NOMO-1 treated with dmso at 0.1 percent for 144 hours (cell line): ENCODE results near the gene TBL2.
"Not testable (repeated sequence)": the region's sequence is repeated elsewhere in the genome, so short reads cannot be mapped to it uniquely, and the experiment has no call there.

Experiments used
- DNase-seq: peaks from one replicate; lab custom pipeline; 2025; ENCODE audit not compliant: unreplicated experiment; lab: John Stamatoyannopoulos, UW

Gene TBL2

DNA sequence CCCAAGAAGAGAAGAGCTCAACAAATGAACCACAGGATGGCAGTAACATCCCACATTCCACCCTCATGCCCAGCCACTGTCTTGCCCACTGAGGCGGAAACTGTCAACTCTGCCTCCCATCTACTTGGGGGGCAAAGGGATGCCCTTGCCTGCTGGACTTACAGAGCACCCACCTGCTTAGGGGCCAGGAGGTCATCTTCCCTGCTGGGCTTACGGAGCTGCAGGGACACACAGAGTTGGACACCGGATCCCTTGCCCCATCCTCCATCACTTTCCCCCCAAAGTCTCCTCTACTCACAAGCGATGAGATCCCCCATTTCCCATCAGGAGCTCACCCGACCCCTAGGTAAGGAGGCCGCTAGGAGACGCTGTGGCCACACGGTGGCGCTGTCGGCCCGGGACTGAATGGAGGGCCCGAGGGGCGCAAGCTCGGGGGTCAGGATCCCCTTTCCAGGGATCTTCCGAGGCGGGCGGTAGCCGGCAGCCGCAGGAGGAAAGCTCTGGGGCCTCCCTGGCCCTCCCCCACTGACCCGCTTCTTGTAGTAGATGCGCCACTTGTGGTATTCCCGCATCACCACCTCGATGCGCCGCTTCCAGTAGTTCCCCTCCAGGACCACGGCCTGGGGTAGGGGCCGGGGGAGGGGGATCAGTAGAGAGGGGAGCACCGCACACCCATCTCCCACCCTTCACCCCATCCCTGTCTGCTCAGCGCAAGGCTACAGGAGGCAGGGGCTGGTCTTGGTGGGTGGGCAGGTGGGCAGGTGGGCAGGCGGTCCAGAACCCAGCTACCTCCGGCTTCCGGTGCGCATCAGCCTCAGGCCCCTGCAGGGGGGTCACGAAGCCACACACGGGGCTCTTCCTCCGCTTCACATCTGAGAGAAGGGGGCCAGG lies 28.7 kb upstream of the TBL2 start:
- DNase-seq, result peak; percentile 58

DNA sequence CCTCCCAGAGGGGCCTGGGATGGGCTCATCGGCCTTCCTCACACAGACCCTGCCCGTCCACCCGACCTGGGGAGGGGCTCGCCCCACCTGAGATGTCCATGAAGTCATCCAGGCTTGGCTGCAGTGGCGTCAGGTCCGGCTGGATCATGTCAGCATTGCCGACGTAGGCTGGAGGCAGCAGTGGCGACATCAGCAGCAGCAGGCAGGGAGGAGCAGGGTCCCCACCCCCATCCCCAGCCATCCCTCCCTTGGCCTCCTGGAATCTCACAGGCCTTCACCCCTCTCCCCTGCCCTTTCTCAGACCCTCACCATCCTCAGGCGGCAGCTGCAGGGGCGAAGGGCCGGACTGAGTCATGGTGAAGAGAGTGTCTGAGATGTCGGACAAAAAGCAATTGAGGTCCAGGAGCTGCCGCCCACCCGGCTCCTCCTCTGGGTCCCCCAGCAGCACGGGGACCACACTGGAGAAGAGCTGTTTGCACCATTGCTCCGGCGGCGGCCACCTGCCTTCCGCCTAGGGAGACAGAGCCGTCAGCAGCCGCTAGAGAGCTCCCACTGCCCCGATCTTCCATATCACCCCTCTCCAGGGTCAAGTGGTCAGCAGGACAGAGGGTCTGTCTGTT lies 27.3 kb upstream of the TBL2 start:
- DNase-seq, result no peak

DNA sequence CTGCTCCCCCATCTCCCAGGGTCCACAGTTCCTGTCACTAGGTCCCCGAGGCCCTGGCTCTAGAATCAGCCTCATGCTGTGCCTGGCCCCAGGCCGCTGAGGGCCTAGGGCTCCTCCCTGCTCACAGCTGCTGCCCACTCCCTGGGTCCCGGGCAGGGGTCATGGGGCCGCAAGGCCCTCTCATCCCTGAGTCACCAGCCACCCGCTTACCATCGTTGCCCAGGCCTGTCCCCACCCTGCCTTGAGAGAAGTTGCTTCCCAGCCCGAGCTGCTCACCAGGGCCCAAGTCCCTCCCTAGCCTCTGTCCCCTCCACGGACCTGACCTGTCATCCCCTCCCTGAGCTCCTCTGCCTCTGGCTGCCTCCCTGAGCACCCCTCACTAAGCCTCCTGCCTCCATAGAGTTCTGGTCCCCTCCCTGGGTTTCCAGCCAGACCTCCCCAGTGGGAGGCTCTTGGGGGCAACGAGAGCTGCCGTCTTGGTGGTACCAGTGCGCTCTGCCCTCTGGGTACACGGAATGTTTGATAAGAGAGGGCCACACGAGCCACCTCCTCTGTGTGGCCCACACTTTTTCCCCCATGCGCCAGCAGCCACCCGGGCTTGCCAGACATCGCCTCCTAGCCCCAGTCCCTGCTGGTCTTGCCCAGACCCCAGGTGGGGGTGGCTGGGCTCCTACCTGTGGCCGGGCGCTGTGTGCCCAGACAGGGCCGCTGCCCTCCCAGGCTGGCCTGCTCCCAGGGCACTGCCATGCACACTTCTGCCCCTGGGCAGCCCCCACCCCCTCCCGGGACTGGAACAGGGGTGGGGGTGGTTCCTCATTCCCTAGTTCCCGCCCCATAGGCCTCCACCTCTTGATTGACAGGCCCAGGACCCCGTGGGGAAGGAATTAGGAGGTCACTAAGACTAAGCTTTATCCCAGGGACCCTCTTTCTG lies 24.6 kb upstream of the TBL2 start:
- DNase-seq, result no peak

DNA sequence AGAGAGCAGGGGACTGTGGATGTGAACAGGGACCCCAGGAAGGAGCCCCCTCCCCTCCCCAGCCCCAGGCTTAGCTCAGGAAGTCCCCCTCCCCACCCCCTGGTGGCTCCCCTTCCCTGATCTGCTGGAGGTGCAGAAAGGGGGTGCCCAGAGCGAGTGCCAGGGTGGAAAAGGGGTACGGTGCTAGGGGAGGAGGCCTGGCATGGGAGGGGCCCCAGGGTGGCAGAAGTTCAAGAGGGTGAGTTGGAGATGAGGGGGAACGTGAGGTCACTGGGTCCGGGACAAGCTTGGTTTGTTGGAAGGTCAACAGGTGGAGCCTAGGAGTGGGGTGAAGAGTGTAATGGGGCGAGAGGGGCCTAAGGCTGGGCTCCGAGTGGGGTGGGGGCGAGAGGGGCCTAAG lies 21.5 kb upstream of the TBL2 start:
- no peak for DNase-seq

DNA sequence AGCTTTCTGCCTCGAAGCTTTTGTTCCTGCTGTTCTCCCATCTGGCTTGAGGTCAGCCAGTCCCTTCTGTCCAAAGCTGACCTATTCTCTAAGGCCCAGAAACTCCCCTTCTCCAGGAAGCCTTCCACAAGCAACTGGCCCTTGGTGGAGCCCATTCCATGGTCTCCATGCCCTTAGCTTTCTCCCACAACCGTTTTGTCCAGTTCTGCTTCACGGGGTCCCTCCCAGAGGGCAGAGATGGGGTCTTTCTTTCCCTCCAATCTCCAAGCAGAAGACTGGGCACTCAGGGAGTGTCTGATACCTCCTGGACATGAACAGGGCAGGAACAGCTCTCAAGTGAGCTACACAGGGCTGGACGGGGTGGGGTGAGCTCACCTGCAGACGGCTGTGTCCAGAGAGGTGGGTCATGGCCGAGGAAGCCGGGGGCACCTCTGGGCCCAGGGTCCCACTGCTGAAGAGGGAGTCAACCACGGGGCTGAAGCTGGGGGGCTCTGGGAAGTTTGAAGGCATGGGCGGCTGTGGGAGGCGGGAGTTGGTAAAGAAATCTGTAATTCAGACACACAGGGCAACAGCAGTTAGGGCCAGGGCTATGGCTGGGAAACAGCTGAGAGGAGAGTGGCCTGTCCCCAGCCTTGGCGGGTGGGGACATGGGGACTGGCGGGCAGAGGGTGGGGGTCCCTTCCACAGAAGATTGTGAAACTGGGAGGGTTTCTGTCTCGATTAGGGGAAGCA lies 20.9 kb upstream of the TBL2 start:
- DNase-seq, result no peak

DNA sequence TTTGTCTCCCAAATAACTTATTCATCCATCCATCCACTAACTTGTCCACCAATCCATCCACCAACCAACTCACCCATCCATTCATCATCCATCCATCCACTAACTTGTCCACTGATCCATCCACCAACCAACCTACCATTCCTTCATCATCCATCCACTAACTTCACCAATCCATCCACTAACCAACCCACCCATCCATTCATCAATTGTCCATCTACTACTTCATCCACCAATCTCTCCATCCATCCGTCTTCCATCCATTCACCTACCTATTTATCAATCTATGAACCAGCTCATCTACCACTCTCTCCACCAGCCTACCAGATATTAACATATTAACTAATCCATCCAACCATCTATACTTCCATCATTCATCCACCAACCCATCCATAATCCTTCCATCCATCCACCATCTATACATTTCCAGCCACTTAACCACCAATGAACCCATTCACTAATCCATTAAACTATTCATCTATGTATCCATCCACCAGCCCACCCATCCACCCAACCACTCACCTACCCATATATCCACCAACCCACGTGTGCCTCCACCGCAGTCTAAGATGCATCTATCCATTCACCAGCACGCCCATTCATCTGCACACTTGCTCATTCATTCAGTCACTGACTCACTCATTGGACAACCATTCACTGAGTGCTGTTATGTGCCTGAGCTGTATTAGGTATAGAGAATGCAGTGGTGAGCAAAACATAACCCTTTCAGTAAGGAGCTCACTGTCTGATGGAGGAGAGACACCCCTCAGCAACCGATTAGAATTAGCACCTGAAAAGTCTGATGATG lies 19.8 kb upstream of the TBL2 start:
- no peak for DNase-seq

DNA sequence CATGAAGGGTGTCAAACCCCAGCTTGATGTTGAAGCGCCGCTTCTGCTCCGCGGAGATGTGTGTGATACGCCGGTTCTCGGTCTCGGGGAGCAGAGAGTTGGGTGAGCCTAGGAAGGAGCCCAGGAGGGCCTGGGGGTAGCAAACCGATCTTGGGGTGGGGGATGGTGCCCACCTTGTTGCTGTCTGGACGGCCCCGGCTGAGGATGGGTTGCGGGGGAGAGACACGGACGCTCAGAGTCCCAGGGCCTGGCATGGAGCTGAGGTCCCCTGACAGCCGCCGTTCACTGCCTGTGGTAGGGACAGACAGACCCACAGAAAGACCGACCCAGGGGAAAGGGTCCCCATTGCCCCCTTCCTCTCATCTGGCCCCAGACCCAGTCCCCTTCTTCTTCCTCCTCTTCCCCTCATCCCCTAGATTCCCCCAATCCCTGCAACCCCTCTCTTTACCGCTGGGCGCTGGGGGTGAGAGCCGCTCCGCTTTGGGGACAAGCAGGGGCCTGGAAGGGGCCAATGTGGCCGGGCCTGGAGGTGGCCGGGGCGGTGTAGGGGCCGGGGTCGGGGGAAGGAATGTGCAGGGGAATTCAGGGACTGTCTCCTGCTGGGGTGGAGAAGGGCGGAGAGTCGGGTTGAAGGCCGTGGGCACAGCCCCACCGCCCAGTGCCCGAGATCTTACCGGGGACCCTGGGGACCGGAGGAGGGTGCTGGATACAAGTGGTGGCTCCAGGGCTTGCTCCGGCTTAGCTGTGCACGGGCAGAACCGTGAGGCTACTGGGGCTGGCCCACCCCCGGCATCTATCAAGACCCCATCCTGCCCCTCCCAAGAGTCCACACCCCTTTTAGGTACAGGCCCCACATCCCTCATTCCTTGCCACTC lies 18.0 kb upstream of the TBL2 start:
- DNase-seq, result no peak

DNA sequence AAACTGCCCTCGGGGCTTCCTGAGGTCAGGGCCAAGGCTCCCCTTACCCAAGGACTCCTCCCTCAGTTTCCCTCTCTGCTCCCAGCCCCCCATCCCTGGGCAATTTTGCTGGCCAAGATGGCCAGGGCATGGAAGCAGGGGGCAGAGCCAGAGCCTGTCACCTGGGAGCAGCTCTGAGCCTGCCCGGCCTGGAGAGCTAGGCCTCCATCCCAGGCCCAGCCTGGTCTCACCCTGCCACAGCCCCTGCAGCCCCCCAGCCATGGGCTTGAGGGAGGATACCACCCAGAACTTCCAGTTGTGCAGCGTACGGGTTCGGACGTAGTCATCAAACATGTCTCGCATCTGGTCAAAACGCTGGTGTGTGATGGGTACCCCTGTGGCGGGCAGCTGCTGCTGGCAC lies 17.0 kb upstream of the TBL2 start:
- DNase-seq, result no peak

DNA sequence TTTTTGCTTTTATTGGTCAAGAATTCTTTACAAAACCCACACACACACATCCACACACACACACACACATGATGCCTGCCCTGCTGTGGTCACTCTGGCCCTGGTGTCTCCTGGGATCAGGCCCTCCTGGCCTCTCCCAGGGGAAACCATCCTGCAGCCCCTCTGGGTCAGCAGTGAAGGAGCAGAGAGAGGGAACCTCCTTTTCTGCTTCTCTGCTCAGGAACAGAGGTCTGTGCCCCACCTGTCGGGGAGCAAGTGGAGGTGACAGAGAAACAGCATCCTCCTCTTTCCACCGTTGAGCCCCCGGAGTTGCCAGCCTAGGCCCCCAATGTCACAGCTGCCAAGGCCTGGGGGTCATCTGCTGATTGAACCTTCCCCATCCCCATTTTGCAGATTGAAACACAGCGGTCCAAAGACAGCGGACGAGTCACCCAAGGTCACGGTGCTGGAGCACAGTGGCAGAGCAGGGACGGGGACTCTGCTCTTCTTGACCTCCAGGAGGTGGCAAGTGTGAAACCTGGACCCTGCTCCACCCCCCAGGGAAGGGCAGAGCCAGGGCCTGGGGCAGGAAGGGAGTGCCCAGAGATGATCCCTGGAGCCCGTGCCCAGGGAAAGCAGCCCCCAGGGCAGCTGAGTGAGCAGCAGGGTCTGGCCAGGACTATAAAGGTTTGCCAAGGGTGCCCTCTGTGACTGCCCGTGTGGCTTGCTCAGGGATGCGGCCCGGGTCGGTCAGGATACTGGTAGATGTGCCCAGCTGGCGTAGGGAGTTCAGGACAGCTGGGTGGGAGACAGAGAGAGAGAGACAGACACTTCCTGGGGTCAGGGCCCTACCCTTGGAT lies 15.0 kb upstream of the TBL2 start:
- no peak for DNase-seq

DNA sequence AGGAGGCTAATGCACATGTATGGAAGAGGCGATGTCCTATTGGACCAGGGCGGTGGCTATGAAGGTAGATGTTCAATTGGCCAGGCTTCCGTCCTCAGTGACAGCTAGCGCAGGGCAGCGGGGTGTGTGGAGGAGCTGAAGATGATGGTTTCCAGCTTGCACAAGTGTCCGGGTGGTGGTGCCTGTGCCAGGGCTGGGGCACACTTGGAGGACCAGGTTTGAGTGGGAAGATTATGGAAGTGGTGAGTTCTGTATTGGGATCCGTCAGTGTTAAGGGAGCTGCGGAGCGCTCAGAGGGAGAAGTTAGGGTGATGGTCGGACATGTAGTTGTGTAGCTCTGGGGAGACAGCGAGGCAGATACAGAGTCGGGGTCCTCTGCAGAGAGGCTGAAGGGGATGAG lies 8.5 kb upstream of the TBL2 start:
- DNase-seq, result no peak

DNA sequence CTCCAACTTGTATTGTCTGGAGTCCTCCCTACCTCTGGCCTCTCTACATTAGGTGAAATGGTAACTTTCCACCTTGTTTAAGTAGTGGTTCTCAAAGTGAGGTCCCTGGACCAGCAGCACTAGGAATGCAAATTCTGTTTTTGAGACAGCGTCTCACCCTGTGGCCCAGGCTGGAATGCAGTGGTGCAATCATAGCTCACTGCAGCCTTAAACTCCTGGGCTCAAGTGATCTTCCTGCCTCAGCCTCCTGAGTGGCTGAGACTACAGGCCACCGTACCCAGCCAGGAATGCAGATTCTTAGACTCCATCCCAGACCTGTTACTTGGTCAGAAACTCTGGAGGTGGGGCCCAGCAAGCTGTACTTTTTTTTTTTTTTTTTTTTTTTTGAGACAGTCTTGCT lies 6.8 kb upstream of the TBL2 start:
- DNase-seq, result no peak

DNA sequence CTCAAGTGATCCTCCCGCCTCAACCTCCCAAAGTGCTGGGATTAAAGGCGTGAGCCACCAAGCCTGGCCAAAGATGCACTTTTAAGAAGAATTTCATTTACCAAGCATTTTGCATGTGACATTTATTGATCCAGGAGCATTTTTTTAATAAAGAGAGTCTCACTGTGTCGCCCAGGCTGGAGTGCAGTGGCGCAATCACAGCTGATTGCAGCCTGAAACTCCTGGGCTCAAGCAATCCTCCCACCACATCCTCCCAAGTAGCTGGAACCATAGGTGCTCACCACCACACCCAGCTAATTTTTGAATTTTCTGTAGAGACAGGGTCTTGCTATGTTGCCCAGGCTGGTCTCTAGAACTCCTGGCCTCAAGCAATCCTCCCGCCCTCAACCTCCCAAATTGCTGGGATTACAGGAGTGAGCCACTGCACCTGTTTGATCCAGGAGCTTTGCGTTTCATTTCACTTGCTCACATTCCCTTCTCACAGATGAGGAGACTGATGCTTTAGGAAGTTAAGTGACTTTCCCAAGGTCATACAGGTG lies 4.4 kb upstream of the TBL2 start:
- DNase-seq, result no peak

DNA sequence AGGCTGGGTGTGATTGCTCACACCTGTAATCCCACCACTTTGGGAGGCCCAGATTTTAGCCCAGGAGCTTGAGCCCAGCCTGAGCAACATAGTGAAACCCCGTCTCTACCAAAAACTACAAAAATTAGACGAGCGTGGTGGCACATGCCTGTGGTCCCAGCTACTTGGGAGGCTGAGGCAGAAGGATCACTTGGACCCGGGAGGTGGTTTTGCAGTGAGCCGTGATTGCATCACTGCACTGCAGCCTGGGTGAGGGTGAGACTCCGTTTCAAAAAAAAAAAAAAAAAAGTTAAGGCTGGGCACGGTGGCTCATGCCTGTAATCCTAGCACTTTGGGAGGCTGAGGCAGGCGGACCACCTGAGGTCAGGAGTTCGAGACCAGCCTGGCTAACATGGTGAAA lies 2.6 kb upstream of the TBL2 start:
- DNase-seq, result not testable (repeated sequence)

DNA sequence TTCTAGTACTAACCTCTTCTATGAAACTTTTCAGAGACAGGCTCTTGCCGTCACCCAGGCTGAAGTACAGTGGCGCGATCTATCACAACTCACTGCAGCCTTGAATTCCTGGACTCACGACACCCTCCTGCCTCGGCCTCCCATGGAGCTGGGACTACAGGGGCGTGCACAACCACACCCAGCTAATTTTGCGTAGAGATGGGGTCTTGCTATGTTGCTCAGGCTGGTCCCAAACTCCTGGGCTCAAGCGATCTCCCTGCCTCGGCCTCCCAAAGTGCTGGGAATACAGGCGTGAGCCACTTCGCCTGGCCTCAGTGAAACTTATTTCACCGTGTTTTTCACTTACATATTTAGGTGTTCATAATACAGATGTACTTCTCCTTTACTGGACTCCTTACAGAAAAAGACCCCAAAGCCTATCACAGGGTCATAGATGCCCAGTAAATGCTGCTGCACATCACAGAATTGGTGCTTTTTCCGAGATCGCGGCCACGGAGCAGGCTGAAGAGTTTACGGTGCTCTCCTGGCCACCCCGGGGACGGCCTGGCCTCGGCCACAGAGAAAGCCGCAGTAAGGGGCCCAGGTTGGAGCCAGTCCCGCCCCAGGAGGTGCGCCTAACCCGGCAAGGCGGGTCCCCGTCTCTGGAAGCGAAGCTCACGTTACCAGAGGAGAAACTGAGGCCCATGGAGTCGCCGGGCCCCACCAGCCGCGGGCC lies 595 bp downstream of the TBL2 start:
- DNase-seq, result peak; percentile 44

DNA sequence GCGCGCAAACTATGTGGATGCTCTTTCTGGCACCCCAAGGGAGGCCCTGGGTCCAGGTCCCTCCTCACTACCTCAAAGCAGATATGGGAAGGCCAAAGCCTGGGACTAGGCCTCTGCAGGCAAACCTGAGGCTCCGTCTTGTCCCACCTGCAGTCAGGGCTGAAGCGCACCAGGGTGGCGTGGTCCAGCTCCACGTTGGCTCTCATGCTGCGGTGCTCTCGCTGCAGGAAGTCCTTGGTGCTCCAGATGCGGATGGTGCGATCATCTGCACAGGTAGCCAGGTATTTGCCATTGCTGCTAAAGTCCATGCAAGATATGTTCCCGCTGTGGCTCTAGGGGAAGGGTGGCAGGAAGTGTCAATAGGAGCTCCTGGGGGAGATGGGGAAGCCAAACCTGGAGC lies 4.6 kb downstream of the TBL2 start:
- no peak for DNase-seq

DNA sequence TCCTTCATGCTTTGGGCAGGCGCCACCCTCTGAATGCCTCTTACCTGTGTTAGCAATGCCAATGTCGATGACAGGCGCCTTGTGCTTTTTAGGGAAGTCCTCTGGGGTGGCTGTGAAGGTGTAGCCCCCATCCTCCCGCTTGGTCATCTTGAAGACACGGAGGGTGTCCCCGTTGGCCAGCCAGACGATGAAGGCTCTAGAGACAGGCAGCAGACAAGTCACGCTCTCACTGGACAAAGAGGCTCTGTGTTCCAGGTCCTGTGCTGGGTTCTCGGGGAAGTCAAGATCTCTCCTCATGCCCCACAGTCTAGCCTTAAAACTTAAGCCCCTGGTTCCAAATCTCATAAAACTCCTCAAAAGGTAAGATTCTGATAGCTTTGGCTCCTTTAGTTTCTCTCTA lies 5.1 kb downstream of the TBL2 start:
- no peak for DNase-seq

DNA sequence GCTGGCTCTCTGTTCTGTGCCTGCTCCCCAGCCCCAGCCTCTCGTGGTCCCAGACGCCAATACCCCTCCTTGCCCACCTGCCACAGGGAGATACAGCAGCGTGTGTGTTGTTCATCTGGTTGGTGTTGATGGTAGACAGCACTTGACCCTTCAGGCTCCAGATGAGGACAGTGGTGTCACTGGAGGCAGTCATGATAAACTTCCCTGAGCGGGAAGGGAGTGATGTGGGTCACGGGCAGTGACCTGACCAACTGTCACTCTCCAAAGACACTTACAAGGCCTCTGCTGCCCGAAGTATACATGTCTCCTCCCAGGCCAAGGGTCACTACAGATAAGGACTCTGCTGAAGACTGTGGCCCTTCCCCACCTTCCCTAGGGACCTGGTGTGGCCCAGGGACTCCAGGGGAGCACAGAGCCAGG lies 5.6 kb downstream of the TBL2 start:
- no peak for DNase-seq
